Activated CD8-positive, alpha-beta memory T cell treated with anti-CD3 and anti-CD28 coated beads, Interleukin-2, amount 50 U/mL, for 1 hour (primary cell): ENCODE data around the gene CUX1.
"Not testable (repeated sequence)": the region's sequence is repeated elsewhere in the genome, so short reads cannot be mapped to it uniquely, and the experiment has no call there.

Source experiments
- DNase-seq: peaks from one replicate; pipeline ENCODE4 v3.0.0-alpha.2; 2020; ENCODE audit errors: extremely low read depth

CUX1 gene

GRCh38 chr7:101826081-101826835 lies 8.8 kb downstream of the CUX1 start:
- DNase-seq = no peak

- no peak for DNase-seq
Observed at GRCh38 chr7:101828301-101829020, 11.0 kb downstream of the CUX1 start.

GRCh38 chr7:101829374-101829773 lies 11.9 kb downstream of the CUX1 start:
- DNase-seq = no peak

DNA sequence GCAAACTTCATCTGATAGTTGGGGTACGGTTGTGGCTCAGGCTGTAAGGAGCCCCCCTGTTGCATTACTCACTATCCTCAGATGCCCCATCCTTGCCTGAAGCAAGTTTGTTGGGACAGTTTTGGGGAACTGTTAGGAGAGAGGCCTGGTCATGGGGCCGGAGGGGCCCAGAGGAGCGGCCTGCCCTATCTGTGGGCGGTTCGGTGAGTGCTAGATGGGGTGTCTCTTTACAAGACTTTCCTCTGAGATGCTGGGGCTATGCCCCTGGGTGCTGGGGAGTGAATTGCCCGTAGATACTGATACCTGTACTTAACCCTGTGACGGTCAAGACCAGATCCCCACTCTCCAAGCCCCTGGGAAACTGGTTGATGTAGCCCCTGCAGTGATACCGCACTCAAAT lies 12.4 kb downstream of the CUX1 start:
- no peak for DNase-seq

- DNase-seq = not testable (repeated sequence)
Observed at GRCh38 chr7:101831396-101831795, 14.0 kb downstream of the CUX1 start.

DNA sequence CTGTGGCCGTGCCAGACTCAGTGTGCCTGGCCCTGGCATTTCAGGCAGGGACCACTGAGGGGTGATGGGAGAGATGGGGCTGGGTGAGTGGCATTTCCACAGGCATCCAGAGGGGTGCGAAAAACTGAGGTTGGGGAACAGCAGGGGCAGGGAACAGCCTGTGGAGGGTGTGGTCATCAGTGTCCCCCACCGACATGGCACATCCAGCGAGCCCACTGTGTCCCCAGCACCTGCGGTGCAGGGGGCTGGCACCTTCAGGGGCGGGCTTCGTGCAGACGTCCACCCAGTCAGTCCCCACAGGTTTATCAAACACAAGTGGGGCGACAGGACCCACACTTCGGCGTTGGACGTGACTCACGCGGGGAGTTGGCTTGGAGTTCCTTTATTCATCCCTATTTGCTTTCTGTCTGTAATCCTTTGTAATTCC lies 14.8 kb downstream of the CUX1 start:
- DNase-seq = no peak

DNA sequence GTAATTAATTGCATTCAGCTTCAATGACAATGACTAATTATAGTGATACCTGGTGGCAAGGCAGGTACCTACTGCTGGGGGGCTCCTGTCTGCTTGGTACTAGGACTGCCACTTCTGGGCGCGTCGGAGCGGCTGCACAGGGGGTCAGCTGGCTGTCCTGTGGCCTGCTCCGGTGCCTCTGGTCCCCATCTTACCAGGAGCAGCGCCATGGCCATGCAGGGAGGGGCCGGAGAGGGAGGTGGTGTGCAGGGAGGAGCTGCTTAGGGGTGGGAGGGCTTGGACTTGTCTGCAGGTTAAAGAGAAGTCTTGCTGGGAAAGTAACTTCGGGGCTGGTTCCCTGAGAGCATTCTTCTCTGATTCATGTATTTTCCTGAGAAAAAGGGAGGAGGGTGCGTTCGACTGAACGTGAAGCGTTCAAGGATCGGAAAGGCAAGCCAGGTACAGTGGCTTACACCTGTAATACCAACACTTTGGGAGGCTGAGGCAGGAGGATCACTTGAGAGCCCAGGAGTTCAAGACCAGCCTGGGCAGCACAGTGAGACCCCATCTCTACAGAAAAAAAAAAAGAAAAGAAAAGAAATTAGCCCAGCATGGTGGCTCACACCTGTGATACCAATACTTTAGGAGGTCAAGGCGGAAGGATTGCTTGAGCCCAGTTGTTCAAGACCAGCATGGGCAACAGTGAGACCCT lies 15.4 kb downstream of the CUX1 start:
- DNase-seq = no peak

- no peak for DNase-seq
Observed at GRCh38 chr7:101833799-101834198, 16.4 kb downstream of the CUX1 start.

- DNase-seq = no peak
Observed at GRCh38 chr7:101835136-101835535, 17.7 kb downstream of the CUX1 start.

DNA sequence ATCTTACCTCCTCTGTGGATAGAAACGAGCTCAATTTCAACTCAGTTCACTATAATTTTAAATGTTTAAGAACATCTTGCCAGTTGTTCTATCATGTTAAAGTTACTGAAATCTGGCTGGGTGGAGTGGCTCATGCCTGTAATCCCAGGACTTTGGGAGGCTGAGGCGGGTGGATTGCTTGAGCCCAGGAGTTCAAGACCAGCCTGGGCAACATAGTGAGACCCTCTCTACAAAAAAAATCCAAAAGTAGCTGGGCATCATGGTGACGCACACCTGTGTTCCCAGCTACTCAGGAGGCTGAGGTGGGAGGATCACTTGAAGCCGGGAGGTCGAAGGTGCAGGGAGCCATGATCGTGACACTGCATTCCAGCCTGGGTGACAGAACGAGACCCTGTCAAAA lies 20.0 kb downstream of the CUX1 start:
- DNase-seq = not testable (repeated sequence)

GRCh38 chr7:101838837-101839483 lies 21.5 kb downstream of the CUX1 start:
- no peak for DNase-seq

GRCh38 chr7:101841328-101841727 lies 23.9 kb downstream of the CUX1 start:
- DNase-seq = no peak

- no peak for DNase-seq
Observed at GRCh38 chr7:101843293-101844271, 26.2 kb downstream of the CUX1 start.

GRCh38 chr7:101845974-101846373 lies 28.5 kb downstream of the CUX1 start:
- no peak for DNase-seq

- DNase-seq = no peak
Observed at GRCh38 chr7:101846800-101847538, 29.5 kb downstream of the CUX1 start.

DNA sequence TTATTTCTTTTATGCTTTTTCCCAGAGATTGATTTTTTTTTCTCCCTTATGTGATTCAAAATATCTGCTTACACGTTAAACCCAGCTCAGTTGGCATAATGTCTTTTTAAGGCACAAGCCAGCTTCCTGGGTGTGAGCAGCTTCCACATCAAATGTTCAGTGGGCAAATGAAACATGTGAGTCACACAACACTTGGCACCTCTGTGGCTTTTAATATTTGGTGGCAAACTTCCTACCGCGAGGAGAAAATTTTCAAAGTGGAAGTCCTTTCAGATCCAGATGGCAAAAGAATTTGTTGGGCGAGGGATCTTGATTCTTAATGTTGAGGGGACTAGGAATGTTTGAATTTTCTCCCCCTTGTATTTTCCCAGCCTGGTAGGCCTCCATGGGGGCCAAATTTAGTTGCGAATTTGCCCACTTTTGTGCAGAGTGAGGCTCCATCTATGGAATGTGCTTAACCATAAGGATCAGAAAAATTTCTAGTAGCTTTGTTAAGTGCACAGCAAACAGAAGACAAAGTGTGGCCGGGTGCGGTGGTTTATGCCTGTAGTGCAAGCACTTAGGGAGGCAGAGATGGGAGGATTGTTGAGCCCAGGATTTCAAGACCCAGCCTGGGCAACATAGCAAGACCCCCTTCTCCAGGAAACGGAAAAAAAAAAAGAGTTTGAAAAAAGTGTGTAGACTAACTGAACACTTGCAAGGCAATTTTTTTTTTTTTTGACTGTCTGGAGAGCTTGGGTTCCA lies 31.0 kb downstream of the CUX1 start:
- DNase-seq = no peak

DNA sequence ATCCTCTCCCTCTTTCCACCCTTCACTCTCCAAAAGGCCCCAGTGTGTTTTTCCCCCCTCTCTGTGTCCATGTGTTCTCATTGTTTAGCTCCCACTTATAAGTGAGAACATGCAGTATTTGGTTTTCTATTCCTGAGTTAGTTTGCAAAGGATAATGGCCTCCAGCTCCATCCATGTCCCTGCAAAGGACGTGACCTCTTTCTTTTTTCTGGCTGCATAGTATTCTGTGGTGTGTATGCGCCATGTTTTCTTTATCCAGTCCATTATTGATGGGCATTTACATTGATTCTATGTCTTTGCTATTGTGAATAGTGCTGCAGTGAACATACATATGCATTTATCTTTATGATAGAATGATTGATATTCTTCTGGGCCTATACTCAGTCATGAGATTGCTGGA lies 31.9 kb downstream of the CUX1 start:
- not testable (repeated sequence) for DNase-seq

DNA sequence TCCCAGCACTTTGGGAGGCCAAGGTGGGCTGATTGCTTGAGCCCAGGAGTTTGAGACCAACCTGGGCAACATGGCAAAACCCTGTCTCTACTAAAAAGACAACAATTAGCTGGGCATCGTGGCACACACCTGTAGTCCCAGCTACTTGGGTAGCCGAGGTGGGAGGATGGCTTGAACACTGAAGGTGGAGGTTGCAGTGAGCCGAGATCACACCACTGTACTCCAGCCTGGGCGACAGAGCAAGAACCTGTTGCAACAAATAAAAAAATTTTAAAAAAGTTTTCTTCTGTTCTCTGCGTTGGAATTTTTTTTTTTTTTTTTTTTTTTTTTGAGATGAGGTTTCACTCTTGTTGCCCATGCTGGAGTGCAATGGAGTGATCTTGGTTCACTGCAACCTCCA lies 34.9 kb downstream of the CUX1 start:
- not testable (repeated sequence) for DNase-seq

DNA sequence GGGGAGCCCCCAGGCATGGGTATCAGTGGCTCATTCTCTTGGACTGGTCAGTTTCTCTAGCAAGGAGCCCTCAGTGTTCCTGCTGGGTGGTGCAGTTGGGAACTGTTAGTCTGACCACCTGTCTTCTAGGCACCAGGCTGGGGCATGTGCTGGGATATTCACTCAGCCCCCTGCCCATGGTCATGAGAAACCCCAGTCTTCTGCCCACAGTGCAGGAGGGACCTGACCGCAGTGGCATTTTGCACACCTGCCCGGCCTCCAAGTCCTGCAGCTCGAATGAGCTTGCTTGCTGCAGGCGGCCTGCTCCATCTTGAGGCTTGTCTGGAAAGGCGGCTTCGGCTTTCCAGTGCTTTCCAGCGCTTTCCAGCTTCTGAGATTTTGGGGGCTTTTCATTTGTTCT lies 36.3 kb downstream of the CUX1 start:
- DNase-seq = no peak
